MV-4-11 (cell line): ENCODE measurements around the gene NGEF.

ENCODE experiments used
- DNase-seq: peaks from one replicate; lab custom pipeline; 2025; lab: John Stamatoyannopoulos, UW

NGEF gene

DNA sequence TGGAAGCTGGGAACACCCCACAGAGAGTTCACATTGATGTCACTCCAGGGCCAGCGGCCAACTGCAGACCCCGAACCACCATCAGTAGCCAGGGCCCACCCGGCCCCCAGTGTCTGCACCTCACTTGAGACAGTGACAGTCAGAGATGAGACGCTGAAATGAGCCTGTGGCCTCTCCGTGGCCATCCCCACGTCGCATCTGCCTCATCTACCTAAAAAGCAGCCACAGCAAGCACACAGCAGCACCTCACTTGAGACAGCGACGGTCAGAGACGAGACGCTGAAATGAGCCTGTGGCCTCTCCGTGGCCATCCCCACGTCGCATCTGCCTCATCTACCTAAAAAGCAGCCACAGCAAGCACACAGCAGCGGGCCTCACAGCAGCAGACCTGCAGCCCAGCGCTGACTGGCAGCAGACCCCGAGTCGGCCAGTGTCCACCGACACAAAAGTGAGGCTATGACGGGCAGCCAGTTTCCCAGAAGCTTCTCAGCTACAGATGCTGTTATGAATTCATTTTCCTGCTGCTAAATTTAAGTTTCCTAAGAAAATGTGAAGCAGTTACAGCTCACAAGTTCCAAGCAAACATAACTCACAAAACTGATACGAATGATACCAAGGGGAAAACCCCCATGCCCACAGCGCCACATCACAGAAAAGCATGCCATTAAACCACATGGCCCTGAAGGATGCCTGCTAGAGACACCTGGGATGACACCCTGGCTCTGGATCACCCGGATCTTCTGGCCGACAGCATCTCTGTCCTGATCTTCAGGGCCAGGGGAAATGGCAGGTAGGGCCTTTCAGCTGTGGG lies 115.3 kb downstream of the NGEF start:
- no peak for DNase-seq

DNA sequence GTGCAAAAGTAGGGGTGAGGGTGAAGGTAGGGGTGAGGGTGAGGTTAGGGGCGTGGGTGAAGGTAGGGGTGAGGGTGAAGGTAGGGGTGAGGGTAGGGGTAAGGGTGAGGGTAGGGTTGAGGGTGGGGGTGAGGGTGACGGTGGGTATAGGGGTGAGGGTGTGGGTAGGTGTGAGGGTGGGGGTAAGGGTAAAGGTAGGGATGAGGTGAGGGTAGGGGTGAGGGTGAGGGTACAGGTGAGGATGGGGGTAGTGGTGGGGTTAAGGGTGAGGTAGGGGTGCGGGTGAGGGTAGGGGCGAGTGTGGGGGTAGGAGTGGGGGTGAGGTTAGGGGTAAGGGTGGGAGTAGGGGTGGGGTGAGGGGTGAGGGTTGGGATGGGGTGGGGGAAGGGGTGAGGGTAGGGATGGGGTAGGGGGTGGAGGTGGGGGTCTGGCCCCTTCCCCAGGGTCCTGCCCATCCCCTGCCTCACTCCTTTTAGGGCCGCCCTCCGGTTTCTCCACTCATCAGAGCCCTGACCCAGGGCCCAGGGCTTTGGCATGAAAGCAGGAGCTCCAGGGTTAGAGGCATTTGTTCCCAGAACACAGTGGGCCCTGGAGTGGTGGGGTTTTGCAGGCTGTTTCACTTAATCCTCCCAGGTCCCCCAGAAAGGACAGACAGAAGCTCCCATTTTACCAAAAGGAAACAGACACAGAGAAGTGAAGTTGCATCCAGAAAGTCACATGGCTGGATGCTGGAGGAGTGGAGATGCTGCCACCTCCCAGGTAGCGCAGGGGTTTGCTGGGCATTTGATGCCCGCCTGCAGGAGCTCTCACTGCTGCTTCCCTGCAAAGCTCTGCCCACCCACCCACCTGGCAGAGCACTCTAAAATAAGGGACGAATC lies 116.1 kb downstream of the NGEF start:
- DNase-seq, result no peak

DNA sequence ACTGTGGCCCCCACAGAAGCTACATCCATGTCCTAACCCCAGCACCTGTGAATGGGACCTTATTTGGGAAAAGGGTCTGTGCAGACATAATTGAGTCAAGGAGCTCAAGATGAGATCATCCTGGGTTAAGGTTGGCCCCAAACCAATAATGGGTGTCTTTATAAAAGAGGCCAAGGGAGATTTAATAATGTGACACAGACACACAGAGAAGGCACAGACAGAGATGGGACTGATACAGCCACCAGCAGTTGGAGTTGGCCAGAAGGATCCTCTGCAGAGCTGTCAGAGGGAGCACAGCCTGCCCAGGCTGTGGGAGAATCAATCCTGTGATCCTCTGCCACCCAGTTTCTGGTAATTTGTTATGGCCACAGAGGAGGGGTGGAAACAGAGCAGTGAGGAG lies 116.9 kb downstream of the NGEF start:
- DNase-seq, result no peak

DNA sequence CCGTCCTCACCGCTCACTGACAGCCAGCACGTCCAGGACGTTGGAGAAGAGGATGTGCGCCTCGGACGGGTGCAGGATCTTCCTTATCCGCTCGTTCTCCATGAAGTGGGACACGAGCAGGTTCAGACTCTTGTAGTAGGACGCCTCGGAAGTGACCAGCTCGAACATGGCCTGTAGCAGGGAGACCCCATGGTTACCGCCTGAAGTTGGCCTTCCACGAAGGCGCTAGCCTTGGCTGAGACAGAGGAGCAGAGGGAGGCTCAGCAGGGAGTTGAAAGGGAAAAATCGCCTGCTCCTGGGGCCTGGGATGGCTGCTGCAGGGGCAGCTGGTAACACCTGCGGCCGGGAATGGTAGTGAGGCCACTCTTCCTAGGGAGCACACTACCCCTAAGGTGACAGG lies 118.3 kb downstream of the NGEF start:
- DNase-seq, result no peak

DNA sequence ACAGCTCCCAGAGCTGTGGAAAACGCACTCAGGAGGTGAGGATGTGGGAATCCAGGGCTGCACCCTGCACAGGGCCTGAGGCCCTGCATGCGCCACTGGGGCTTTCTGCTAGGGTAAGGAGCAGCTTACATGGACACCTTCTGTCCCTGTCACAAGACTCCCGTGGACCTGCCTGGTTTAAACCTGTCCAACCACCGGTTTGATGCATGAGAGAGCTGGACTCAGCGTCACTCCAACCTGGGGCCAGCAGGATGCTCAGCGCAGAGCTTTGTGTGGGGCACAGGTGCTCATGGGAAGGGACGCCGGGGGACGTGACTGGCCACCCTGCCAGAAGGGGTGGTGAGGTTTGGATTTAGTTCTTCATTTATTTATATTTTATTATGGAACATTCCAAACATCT lies 118.8 kb downstream of the NGEF start:
- no peak for DNase-seq

DNA sequence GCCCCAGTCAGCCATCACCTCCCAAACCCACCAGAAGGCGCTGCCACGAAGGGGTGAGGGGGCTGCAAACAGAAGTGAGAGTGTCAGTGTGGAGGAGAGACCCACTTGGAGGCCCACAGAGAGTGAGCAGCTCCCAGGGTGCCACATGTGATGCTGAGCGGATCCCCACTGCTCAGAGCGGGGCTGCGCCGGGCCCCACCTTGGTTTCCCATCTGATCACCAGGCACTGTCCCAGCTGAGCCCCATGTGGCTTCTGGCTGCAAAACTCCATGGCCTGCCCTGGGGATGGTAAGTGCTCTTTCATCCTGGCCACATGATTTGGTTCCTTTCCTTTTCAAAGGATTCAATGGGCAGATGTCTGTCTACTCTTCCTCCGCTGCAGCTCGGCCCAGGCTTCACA lies 119.2 kb downstream of the NGEF start:
- no peak for DNase-seq

DNA sequence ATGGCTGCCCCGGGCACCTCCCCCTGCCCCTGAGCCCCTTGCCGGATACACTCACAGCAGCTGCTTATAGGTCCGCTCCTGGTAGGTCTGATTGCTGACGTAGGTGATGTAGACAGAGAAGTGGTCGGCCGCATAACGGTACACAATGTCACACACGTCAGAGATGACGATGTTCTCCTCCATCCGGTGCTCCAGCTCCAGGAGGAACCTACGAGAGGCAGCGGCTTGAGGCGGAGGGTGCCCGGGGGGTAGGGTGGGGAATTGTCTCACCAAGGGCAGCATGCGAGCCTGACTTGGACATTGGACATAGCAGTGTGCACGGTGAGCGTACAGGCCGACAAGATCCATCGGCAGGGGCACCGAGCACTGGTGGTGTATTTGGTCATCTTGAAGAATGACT lies 120.2 kb downstream of the NGEF start:
- DNase-seq, result no peak

DNA sequence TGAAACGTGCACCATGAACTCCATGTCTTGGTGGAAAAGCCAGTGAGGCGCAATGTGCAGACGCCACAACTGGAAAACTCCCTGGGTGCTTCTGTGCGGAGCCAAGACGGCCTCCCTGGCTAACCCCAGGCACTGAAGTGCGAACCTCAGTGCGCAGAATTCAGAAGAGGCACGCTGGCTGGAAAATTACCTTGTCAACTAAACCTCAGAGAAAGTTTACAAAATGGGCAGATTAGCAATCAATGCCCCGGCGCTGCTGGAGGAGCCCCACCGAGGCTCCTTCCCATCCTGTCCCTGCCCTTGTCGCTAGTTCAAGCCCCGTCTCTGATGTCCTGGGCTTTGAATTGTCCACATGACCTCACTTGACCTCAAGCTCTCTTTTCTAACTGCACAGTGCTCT lies 120.8 kb downstream of the NGEF start:
- DNase-seq, result no peak

DNA sequence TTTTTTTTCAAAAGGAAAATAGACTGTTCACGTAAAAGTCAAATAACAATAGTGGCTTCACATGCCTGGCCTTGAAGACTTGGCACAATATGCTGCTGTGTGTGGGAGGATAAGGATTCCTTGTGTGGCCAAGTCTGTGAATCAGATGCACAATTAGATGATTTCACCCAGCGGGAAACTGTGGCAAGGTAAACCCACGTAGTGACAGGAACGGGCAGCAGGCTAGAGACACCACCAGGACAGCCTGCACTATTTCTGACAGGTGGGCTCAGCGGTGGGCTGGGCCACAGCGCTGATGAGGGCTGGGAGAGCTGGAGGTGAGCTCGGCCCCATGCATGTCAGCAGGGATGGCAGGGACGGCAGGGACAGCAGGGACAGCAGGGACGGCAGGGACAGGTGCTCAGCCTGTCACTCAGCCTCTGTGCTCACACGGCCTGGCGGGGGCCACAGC lies 121.4 kb downstream of the NGEF start:
- no peak for DNase-seq

DNA sequence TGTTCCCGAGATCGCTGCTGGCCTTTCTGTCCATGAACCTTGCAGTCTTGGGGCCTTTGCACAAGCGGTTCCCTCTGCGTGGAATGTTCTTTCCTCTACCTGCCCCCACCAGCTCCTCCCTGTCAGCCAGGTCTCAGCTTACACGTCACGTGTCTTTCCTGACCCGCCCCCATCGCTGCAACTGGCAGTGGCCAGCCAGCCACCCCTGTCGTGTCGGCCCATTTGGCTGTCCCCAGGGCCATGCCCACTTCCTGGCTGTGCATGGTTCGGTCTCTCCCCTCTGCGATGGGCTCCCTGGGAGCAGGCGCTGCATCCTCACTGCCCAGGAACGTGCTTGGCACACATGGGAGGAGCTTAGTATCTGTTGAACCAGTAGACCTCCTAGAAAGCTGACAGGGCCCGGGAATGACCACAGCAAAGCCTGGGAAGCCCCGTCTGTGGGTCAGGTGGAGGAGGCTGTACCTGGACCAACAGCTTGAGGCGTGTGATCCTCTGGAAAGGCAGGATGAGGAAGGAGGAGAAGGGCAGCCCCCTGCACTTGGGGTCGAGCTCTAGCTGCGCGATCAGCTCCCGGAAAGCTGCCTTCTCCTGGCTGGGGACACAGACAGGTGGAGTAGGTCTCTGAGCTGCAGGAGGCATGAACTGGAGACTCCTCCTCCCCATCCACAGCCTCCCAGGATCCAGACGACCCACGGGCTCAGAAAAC lies 122.0 kb downstream of the NGEF start:
- no peak for DNase-seq

DNA sequence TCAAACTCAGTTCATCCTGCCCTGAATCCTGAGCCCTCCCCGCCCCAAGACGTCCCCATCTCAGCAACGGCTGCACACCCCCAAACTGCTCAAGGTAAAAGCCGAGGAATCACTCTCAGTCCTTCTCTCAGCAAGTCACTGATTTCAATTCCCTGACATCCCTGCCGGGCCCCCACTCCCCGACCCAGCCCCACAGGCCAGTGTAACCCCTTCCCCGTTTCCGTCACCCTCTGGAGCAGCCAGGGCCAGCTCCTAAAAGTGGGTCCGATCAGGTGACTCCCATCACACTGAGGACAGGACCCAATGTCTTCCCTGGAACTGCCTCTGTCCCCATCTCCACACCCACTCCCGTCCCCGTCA lies 122.5 kb downstream of the NGEF start:
- DNase-seq, result no peak

DNA sequence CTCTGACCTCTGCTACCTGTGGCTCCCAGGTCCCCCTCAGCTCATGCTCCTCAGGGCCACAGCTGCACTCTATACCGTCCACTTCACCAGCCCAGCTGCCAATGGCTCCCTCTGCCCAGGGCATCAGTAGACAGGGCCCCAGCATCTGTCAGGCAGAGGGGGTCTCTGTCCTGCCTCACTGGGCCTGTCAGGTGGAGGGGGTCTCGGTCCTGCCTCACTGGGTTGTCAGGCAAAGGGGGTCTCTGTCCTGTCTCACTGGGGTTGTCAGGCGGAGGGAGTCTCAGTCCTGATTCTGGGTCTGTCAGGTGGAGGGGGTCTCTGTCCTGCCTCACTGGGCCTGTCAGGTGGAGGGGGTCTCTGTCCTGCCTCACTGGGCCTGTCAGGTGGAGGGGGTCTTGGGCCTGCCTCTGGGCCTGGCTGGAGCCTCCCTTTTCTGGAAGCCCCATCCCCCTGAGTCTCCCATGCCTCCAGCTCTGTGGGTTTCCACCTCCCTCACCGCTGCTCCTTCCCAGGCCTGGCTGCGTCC lies 123.1 kb downstream of the NGEF start:
- no peak for DNase-seq

DNA sequence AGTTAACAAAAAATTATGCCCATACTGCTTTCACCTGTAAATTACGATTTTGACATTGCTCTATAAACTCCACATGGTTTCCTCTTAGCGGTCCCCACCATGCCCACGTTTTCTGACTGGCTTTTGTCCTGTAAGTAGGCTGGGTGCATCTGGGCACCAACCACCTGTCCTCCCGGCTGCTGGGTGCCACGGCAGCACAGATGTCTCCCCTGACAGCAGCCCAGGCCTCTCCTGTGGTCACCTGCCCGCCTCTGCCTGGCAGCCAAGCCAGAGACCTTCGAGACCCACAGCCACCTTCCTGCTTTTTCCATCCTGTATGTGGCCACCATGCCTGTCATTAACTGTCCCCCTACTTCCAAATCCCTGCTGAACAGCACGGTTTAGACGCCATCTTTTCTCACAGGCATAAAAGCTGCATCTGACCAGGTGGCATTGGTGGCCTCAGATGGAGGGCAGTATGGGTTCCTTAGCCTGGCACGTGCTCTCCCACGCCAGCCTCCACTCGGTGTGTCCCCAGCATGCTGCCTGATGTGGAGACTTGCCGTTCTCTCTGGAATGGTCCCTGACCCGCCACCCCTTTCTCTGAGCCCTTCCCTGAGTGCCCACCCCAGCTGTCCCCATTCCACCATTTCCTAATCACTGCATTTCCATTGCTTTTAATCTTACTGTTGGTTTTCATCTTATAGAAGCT lies 124.1 kb downstream of the NGEF start:
- DNase-seq, result no peak

DNA sequence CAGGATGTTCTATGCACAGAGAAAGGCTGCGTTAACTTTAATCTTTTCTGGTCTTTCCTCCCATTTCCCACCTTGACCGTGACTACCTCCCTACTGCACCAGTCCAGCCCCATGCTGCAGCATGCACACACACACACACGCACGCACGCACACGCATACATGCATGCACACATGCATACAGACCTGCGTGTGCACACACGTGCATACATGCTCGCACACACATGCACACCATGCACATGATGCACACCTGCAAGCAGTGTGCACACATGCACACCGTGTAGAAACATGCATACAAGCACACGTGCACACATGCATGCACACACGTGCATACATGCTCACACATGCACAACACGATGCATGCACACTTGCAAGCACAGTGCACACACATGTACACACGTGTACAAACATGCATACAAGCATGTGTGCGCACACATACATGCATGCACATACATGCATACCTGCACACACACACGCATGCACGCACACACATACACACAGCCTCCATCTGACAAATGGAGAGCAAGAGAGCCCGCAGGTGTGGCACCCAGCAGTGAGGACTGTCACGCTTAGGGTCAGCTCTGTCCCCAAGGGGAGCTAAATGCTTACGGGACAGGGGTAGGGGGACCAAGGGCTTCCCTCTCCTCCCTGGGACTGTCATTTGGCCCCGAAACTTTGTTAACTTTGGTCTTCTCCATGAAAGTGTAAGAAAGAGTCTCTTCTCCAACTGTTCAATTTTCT lies 124.8 kb downstream of the NGEF start:
- no peak for DNase-seq

DNA sequence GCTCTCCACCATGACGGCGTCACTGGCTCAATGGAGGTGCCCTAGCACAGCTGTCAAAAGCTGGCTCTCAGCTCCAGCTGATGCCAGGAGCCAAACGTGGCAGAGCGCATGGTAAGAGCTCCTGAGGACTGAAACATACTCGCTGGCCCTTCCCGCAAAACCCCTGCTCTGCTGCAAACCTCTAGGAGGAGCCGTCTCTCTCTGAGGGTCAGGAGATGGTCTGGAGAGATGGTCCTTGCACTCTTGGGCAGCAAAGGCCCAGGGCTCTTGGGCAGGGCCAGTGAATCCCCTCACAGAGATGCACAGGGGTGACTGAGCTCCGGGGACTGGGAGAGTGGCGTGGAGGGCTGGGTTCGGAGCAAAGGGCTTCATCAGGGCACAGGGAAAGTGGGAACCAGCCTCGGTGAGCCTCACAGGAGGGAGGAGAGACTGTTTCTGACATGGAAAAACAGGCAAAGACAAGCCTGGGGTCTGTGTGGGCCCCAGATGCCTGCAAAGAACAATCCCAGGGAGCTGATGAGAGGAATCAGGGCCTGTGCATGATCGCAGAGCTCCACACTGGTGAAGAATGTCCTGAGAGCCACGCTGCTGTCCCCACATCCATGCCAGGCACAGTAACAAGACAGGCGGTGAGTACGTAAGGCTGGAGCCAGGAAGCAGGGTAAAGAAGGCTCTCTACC lies 125.7 kb downstream of the NGEF start:
- DNase-seq, result no peak

DNA sequence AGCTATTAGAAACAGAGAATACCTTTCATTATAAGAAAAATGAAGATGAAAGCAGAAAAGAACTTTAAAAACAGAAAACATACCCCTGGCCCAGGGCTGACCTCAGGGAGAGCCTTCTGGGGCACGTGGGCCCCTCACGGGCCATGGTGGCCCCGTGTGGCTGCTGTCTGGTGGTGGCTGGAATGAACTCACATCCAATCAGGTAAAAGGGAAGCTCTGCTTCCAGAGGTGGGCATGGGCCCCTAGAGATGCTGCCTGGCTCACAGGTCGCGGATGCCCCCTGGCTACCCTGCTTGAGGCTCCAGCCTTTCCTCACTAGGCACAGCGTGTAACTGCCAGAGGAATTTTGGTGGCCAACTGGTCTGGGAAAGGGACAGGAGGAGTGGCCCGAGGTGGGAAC lies 126.4 kb downstream of the NGEF start:
- DNase-seq, result no peak

DNA sequence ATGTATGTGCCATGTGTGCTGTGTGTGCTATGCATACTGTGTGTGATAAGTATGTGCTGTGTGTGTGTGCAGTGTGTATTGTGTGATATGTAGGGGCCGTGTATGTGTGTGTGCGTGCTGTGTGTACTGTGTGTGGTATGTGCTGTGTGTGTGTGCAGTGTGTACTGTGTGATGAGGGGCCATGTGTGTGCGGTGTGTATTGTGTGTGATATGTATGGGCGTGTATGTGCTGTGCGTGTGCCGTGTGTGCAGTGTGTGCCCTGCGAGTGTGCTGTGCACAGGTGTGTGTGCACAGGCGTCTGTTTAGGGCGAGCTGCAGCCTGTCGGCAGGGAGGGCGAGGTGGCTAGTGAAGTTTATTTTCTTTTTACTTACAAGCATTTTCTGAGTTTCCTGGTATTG lies 126.9 kb downstream of the NGEF start:
- no peak for DNase-seq

DNA sequence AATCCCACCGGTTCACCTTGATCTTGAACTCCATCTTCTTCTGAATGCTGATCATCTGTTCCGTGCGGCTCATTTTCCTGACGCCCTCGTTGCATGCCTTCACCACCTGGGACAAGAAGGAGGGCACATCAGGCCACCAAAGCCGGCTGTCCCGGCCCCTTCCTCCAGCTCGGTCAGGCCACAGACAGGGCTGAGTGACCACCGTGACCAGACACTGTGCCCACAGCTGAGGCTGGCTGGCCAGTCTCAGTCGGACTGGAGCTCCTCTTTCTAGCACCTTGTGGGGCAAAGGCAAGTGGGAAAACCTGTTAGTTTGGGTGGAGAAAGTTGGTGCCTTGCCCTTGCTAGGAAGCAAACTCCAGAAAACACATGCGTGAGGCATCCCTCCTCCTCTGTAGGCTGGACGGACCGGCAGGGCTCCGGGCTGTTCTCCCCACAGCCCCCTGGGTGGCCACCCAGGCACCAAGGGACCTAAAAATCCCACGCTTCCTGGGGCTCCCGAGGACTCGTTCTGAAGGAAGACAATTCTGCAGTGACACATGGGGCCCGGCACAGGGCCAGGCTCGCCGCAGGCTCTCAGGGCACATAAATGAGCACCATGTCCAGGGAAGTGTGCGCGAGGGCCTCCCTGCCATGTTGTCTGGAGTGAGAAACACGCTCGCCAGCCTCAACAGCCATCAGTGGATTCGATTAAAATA lies 127.6 kb downstream of the NGEF start:
- DNase-seq, result no peak

DNA sequence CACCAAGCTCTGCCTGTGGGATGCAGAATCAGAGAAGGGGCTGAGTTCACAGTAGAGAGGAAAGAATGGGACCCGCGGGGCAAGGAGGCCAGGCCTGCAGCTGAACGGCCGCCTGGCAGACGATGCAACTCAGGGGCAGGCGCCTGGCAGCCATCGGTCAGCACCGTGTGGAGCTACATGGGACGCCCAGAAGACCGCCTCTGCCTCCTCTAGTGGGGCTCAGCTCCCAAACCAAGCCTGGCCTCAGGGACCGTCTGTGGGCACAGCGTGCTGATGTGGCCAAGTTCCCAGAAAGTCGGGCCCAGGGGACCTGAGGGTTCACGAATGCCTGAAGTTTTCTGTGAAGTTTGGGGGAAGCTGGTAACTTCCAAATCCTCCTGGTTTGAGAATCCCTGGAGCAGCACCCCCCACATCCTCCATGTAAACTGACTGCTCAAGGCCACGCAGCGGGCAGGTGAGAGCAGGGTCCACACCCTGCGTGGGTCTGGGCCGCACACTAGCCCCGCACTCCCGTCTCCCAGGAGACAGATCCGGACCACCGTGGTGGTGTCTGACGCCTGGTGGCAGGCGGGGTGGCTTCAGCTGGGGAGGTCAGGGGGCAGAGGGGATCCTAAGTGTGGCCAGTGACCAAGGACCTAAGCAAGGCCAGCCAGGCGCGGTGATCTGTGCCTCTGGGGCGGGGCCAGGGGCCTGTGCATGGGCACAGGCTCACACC lies 128.3 kb downstream of the NGEF start:
- DNase-seq, result no peak
